DMS53 treated with DMSO at 0.1 percent for 48 hours (cell line): ENCODE data around the gene PARP15.
"Not testable (repeated sequence)": the region's sequence is repeated elsewhere in the genome, so short reads cannot be mapped to it uniquely, and the experiment has no call there.

Experiments used
- DNase-seq: peaks from one replicate; lab custom pipeline; 2025; ENCODE audit not compliant: unreplicated experiment; lab: John Stamatoyannopoulos, UW

The PARP15 gene

GRCh38 chr3:122615303-122615702, 37.9 kb downstream of the PARP15 start:
- no peak for DNase-seq

- DNase-seq = no peak
Observed at GRCh38 chr3:122618614-122619013, 41.2 kb downstream of the PARP15 start.

DNA sequence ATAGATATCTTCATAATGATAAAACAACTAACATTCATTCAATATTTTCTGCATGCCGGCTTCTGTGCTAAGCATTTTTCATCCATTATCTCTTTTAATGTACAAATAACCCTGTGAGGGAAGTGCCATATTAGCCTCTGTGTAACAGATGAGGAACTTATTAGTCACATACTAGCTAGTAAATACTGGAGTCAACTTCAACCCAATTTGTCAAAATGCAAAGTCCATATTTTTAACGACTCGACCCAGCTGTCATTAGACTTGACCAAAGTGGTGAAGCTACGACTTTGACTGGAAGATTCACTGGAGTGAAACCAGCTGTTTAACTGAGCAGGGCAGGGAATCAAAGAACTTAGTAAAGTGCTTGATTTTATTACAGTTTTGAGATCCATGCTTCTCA, 41.6 kb downstream of the PARP15 start:
- DNase-seq = no peak

- no peak for DNase-seq
Observed at GRCh38 chr3:122620399-122620798, 42.9 kb downstream of the PARP15 start.

- DNase-seq = no peak
Observed at GRCh38 chr3:122621112-122621511, 43.7 kb downstream of the PARP15 start.

GRCh38 chr3:122623031-122623829, 45.8 kb downstream of the PARP15 start:
- no peak for DNase-seq

- DNase-seq = no peak
Observed at GRCh38 chr3:122626515-122627180, 49.2 kb downstream of the PARP15 start.

- no peak for DNase-seq
Observed at GRCh38 chr3:122627301-122627700, 49.9 kb downstream of the PARP15 start.

DNA sequence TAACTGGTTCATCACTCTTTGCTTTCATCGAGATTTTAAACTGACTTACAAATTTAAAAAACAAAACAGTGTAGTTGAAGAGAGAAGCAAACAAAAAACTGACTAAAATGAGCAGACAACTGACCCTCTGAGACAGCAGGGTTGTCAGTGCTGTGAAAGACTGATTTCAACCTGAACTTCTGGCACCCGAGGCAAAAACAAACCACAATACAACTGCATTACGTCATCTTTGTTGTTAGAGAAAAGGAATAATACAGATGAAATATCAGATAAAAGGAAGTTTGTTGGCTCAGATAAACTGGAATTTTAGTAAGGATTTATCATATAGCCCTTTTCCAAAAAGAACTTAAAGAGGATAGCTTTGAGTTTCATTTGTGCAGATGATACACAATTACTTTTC, 51.1 kb downstream of the PARP15 start:
- no peak for DNase-seq

- no peak for DNase-seq
Observed at GRCh38 chr3:122629763-122630162, 52.3 kb downstream of the PARP15 start.

- no peak for DNase-seq
Observed at GRCh38 chr3:122635789-122636188, 58.3 kb downstream of the PARP15 start.

DNA sequence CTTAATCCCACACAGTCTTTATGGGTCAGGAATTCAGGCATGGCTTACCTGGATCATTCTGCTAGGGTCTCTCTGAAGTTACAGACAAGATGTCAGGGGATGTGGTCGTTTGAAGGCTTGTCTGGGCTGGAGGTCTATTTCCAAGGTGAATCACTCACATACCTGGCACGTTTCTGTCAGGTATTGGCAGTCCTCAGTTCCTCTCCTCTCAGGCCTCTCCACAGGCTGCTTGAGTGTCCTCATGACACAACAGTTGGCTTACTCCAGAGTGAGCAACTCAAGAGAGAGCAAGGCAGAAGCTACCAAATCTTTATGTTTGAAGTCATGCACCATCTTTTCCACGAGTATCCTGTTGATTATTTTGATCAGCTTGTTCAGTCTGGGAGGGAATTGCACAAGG, 59.2 kb downstream of the PARP15 start:
- no peak for DNase-seq

GRCh38 chr3:122640437-122640999, 63.1 kb downstream of the PARP15 start:
- no peak for DNase-seq

GRCh38 chr3:122642935-122643334, 65.5 kb downstream of the PARP15 start:
- no peak for DNase-seq

- DNase-seq = no peak
Observed at GRCh38 chr3:122646146-122646988, 68.9 kb downstream of the PARP15 start.

DNA sequence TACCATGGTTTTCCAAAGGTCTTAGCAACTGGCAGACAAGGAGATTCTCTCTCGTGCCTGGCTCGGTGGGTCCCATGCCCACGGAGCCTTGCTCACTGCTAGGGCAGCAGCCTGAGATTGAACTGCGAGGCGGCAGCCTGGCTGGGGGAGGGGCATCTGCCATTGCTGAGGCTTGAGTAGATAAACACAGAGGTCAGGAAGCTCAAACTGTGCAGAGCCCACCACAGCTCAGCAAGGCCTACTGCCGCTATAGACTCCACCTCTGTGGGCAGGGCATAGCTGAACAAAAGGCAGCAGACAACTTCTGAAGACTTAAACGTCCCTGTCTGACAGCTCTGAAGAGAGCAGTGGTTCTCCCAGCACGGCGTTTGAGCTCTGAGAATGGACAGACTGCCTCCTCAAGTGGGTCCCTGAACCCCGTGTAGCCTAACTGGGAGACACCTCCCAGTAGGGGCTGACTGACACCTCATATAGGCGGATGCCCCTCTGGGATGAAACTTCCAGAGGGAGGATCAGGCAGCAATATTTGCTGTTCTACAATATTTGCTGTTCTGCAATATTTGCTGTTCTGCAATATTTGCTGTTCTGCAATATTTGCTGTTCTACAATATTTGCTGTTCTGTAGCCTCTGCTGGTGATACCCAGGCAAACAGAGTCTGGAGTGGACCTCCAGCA, 73.9 kb downstream of the PARP15 start:
- not testable (repeated sequence) for DNase-seq

DNA sequence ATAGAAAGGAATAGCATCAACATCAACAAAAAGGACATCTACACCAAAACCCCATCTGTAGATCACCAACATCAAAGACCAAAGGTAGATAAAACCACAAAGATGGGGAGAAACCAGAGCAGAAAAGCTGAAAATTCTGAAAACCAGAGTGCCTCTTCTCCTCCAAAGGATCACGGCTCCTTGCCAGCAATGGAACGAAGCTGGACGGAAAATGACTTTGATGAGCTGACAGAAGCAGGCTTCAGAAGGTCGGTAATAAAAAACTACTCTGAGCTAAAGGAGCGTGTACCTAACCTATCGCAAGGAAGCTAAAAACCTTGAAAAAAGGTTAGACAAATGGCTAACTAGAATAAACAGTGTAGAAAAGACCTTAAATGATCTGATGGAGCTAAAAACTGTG, 74.5 kb downstream of the PARP15 start:
- DNase-seq = not testable (repeated sequence)

GRCh38 chr3:122658336-122658735, 80.9 kb downstream of the PARP15 start:
- not testable (repeated sequence) for DNase-seq

GRCh38 chr3:122660297-122660974, 83.0 kb downstream of the PARP15 start:
- no peak for DNase-seq

- no peak for DNase-seq
Observed at GRCh38 chr3:122661633-122662032, 84.2 kb downstream of the PARP15 start.
